HG03064 (cell line): ENCODE results near the gene SYNRG.

Experiments
- ATAC-seq: cut with Tn5 transposase; IDR thresholded peaks from one replicate; pipeline ENCODE4 v1.9.1; 2021; ENCODE audit warnings: low read depth; ENCODE audit not compliant: unreplicated experiment

SYNRG gene

DNA sequence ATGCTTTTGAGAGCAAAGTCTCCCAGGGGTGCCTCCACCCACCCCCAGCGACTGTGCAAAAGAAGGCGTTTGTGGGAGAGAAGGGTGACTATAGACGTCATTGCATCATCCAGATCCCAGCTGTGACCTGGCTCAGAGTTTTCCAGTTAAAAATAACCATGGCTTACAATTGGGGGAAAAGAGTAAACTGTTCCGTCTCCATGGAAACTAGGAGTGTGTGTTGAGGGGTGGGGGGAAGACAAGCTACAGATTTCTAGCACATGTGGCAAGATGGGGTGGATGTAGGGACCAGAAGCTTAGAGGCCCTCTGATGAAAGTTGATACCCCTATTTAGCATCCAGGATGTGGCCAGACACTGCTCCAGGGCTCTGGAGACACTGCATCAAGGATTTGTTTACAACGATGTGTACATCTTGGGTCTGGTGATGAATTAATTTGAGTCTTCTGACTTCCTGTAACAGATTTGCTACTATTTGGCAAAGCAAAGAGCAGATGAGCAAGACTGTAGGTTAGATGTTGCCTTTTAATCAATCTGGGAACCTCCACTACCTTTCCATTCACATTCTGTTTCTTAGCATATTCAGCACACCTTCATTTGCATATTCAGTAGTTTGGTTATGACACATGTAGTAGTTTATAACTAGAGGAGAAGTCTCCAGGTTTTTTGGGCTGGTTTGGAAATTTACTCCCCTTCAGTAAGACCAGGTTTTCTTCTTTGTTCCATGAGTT lies 125.7 kb downstream of the SYNRG start:
- ATAC-seq, result no peak

DNA sequence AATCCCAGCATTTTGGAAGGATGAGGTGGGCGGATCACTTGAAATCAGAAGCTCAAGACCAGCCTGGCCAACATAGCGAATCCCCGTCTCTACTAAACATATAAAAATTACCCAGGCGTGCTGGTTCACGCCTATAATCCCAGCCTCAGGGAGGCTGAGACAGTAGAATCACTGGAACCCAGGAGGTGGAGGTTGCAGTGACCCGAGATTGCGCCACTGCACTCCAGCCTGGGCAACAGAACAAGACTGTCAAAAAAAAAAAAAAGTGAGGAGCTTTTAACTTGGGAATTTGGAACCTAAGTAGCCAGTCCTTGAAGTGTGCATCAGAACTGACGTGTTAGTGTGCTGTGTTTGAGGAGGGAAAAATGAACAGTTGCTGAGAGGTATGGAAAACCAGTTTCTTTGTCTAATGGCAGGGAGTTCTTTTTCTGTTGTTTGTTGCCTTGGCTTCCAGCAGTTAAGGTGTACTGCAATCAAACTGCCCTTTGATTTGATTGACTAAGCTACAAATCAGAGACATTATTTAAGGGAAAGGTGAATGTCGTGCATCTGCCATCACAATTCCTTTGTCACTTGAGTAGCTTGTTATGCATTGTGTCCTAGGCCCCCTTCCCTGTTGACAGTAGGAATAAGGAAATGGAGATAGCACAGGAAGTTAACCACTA lies 128.1 kb downstream of the SYNRG start:
- no peak for ATAC-seq

DNA sequence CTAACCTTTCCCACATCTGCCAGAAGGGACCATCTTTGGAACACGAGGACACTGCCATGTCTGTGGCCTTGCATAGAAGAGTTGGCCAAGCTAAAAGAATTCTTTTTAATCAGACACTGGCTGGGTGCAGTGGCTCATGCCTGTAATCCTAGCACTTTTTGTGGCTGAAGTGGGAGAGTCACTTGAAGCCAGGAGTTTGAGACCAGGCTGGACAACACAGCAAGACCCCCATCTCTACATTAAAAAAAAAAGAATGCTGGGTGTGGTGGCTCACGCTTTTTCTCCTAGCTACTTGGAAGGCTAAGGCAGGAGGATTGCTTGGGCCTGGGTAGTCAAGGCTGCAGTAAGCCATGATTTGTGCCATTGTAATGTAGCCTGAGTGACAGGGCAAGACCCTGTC lies 128.8 kb downstream of the SYNRG start:
- no peak for ATAC-seq

- ATAC-seq, result no peak
These were observed 130.2 kb downstream of the SYNRG start for GRCh38 chr17:37479025-37479424.

GRCh38 chr17:37478187-37478586 lies 131.0 kb downstream of the SYNRG start:
- no peak for ATAC-seq

DNA sequence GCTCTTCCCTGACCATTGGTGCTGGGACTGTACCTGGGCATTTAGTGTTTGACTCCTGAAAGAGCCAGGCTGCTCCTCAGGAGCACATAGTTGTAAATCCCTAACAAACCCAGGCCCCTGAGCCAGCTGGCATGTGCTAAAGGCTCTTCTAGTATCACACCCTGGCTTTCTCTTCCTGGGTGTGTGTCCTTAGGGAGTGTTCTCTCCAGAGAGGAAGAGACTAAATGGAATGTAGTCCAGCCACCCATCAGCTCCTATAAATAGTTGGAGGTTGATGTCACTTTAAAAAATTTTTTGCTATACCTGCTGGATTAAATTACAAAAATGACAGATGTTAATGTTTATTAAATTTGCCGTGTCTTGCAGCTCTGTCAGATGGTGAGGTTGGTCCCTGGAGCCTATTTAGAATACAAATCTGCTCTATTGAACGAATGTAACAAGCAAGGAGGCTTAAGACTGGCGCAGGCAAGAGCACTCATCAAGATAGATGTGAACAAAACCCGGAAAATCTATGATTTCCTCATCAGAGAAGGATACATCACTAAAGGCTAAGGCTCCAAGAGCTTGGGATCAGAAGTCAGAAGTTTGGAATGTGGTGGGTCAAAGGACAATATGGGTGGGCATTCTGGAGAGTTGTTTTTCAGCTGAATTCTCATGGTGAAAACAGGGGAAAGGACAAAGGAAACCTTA lies 132.6 kb downstream of the SYNRG start:
- no peak for ATAC-seq

GRCh38 chr17:37475731-37476420 lies 133.3 kb downstream of the SYNRG start:
- ATAC-seq, result no peak

- ATAC-seq, result no peak
These were observed 139.0 kb downstream of the SYNRG start for GRCh38 chr17:37470181-37470580.

GRCh38 chr17:37466471-37466870 lies 142.7 kb downstream of the SYNRG start:
- ATAC-seq, result no peak

DNA sequence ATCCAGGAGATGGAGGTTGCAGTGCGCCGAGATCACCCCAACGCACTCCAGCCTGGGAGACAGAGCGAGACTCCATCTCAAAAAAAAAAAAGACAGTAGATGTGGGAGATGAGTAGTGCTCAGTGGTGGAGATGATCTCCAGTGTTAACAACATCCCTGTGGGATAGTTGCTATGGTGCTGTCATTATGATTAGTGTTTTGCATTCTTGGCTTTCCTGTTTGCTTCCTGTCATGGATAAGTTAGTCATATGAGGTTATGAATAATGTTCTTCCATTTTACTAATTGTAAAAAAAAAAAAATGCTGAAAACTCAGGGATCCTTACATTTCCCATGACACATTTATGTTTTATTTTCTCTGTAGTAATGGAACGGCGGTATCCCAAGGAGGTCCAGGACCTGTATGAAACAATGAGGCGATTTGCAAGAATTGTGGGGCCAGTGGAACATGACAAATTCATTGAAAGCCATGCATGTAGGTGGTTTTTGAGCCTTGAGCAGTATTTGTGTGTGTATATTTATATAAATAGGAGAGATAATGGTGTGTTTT lies 144.1 kb downstream of the SYNRG start:
- ATAC-seq, result no peak
